ENCODE results near the gene CFAP74. TPM values are rescaled to one million over a fixed set of nuclear protein-coding genes. Genes with fewer than 3 reads are reported as not detected.

Gene CFAP74
- total RNA-seq, 1 experiment from 2014 or later, result 0.28 TPM

DNA sequence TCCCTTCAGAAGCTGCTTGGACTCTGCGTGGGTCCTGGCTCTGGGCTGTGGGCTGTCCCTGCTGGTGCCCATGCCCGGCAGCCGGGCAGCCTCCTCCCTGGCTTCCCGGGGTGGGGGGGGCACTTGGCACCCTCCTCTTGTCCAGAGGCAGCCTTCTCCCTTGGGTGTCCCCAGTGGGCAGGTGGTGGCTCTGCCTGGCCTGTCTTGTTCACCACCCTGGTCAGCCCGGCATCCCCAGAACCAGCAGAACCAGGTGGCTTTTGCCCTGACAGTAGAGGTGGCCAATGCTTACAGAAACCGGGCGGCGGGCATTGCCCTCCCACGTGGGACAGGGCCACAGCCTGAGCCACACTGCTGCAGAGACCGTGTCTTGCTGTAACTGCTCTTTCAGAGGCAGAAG, 38.0 kb downstream of the CFAP74 start:
- no peaks in the 10 kb centered on the region for H4K20me1 ChIP-seq (ENCODE audit: control insufficient read depth, insufficient read depth, insufficient read length)
- H3K79me1 ChIP-seq (ENCODE audit: insufficient read depth, low read depth, low read length, poor library complexity, severe bottlenecking), result no peaks in the 10 kb centered on the region
- no peaks in the 10 kb centered on the region for H3K9me3 ChIP-seq (ENCODE audit: control insufficient read depth, low read depth, low read length)
- H3K14ac ChIP-seq (ENCODE audit: insufficient read depth, low read length), result no peak overlapping the region
- no peak overlapping the region for H2BK5ac ChIP-seq (ENCODE audit: insufficient read length, low read length)
- no peak overlapping the region for H2BK120ac ChIP-seq (ENCODE audit: low read depth, low read length, poor library complexity, severe bottlenecking)
- H3K18ac ChIP-seq (ENCODE audit: insufficient read length, low read depth, low read length), result no peak overlapping the region
- H2AFZ ChIP-seq (ENCODE audit: low read length), result no peak overlapping the region
- Mint-ChIP-seq H3K4me3 (no peak overlapping the region), H3K9me3 (peaks cover 0 to under 1% of the 10 kb centered on the region in 2 experiments; a peak in 1 of 5 replicates), H3K27me3 (ENCODE audit: low read depth) (peaks cover 4% of the 10 kb centered on the region), H3K36me3 (ENCODE audit: insufficient read depth in 1 of 3, low read depth in 3 of 3) (no peaks in the 10 kb centered on the region), H3K27ac (no peak overlapping the region; a peak in 1 of 7 replicates), H3K4me1 (peaks cover 14 to 16% of the 10 kb centered on the region in 2 experiments)
- no peak overlapping the region for H3K9ac ChIP-seq (ENCODE audit: extremely low read depth, insufficient read length, low read length)
- H3K4me2 ChIP-seq (ENCODE audit: insufficient read depth, insufficient read length, low read length), result no peak overlapping the region
- no peak overlapping the region for H2BK15ac ChIP-seq (ENCODE audit: low read depth, low read length)
- H3K4ac ChIP-seq (ENCODE audit: low read depth, low read length), result no peak overlapping the region
- no peak for TF ChIP-seq CTCF (conservative IDR thresholded peaks at IDR 0.05)
- no CpG with 5 or more reads among the region's 10 CpGs for WGBS (ENCODE audit: extremely low coverage, insufficient read length, low lambda C conversion rate)
- no peaks in the 10 kb centered on the region for H3K23me2 ChIP-seq (ENCODE audit: insufficient read length, low read depth, low read length, poor library complexity, severe bottlenecking)
- H4K8ac ChIP-seq (replicated peaks; ENCODE audit: insufficient read length, low read depth, low read length), result no peak overlapping the region
- no peak overlapping the region for H2BK20ac ChIP-seq (ENCODE audit: low read depth, low read length, poor library complexity, severe bottlenecking)
- no peak overlapping the region for H4K91ac ChIP-seq (ENCODE audit: insufficient read length, low read depth, low read length)
- DNase-seq, result no peak
- no peak overlapping the region for H3K23ac ChIP-seq (ENCODE audit: insufficient read length, low read depth, low read length)
- no peaks in the 10 kb centered on the region; the same call in 1 of the 2 replicates for H3K4me1 ChIP-seq (ENCODE audit: insufficient read depth, low read length)
- no peak overlapping the region for H2BK12ac ChIP-seq (ENCODE audit: insufficient read length, low read depth, low read length)
- H3T11ph ChIP-seq (ENCODE audit: low read length), result no peak overlapping the region
- H3K79me2 ChIP-seq (ENCODE audit: insufficient read depth, low read length), result no peaks in the 10 kb centered on the region
- no peak overlapping the region for H2AK5ac ChIP-seq (ENCODE audit: insufficient read length, low read length)
- no peak overlapping the region for H4K5ac ChIP-seq (ENCODE audit: insufficient read length, low read depth, low read length)
- H3K56ac ChIP-seq (ENCODE audit: insufficient read length, low read depth, low read length), result no peak overlapping the region
- H3K27ac ChIP-seq (ENCODE audit: insufficient read length, low read depth, low read length), result no peak overlapping the region
- no peaks in the 10 kb centered on the region for H3K27me3 ChIP-seq (ENCODE audit: insufficient read depth, low read length)
